Upper lobe of left lung (tissue), 6 donors: ENCODE results near the gene SLC9A5. TPM values are rescaled to one million over a fixed set of nuclear protein-coding genes. Genes with fewer than 3 reads are reported as not detected.
A peak's percentile ranks its signal among the peaks of the same experiment; 100 is the strongest.

ENCODE experiments used
- ATAC-seq, 2 donors: fragments of 200-7000 bp; cut with Tn5 transposase; one replicate each; pipeline ENCODE4 v1.9.1; 2022; ENCODE audit warnings: mild to moderate bottlenecking in 2 of 2, moderate library complexity in 2 of 2; ENCODE audit not compliant: low FRiP score in 2 of 2
- DNase-seq, 2 donors: peaks; one replicate each; pipeline ENCODE4 v3.0.0-alpha.2; 2019 to 2020
- H3K27ac ChIP-seq, 4 donors: fragments of 200-600 bp; sonication (generic); one replicate each; pipeline ENCODE4 v1.5.1; 2016 to 2019
- H3K27me3 ChIP-seq, 4 donors: fragments of 200-600 bp; sonication (generic); one replicate each; pipeline ENCODE4 v1.5.1; 2017 to 2019
- H3K36me3 ChIP-seq, 4 donors: fragments of 200-600 bp; sonication (generic); one replicate each; pipeline ENCODE4 v1.5.1; 2016 to 2019
- H3K4me1 ChIP-seq, 4 donors: fragments of 200-600 bp; sonication (generic); one replicate each; pipeline ENCODE4 v1.5.1; 2018 to 2019
- H3K4me3 ChIP-seq, 4 donors: fragments of 200-600 bp; sonication (generic); one replicate each; pipeline ENCODE4 v1.5.1; 2017 to 2019; ENCODE audit warnings: mild to moderate bottlenecking in 2 of 4, moderate library complexity in 1 of 4
- H3K9me3 ChIP-seq, 4 donors: fragments of 200-600 bp; sonication (generic); one replicate each; pipeline ENCODE4 v1.5.1; 2018 to 2019
- EP300 ChIP-seq, 4 donors: sonication (generic); formaldehyde crosslinking; IDR thresholded peaks; one replicate each; pipeline ENCODE4 v1.5.1; 2017; ENCODE audit warnings: antibody characterized with exemption in 4 of 4, control low read depth in 2 of 4
- POLR2A ChIP-seq, 4 donors: fragments of 450-650 bp; IDR thresholded peaks; one replicate each; pipeline ENCODE4 v1.5.1; 2016 to 2017; ENCODE audit warnings: antibody characterized with exemption in 4 of 4, mild to moderate bottlenecking in 2 of 4
- POLR2AphosphoS5 ChIP-seq, 2 donors: sonication (generic); formaldehyde crosslinking; IDR thresholded peaks; one replicate each; pipeline ENCODE4 v1.5.1; 2017; ENCODE audit warnings: antibody characterized with exemption in 2 of 2
- WGBS, 2 donors: methylation state at CpG; one replicate each; pipeline ENCODE4 v1.1.5; 2017 to 2018; 5-methylcytosine and 5-hydroxymethylcytosine counted together
- total RNA-seq, 6 donors: library from RNA; depleted of rRNA in 4 of 6; stranded (reverse); fragments of >200 nt in 4 of 6; gene quantifications; one replicate each; pipeline versions ENCODE4 v1.1.0 to v1.2.1, GENCODE V29; 2016 to 2021
- TF ChIP-seq, protein P1 (sequence below), 6 experiments: fragments of 450-650 bp in 4 of 6; fragments of 200-600 bp in 2 of 6; sonication (generic) in 2 of 6; IDR thresholded peaks; one replicate each; pipeline ENCODE4 v1.5.1; 2016 to 2019; ENCODE audit warnings: antibody characterized with exemption in 6 of 6
- donor health status: DM: no; HTN: no; CAD: no; lungs with moderate emphysema.
- donor health status: DM: no; HTN: yes; CAD: no; lungs with severe emphysema.

Gene SLC9A5
- total RNA-seq, 6 donors from 2014 or later: 0.76 to 28.3 (median 4.1) TPM

DNA sequence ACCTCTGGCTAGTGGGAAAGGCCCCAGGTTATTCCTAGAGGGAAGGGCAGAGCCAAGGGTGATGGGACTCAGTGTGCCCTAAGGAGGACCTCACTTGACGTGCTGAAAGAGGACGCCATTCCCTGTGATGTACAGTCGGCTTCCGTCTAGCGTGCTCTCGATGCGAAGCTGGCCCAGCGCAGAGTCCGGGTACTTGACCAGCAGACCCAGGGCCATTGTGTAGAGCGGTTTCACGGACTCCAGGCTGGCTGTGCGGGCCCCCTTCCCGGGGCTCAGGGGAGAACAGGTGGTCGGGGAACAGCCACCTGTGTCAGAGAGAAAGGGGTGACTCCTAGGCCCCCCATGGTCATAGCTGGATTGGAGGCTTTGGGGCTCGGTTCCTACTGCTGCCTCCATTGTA, 50.5 kb downstream of the SLC9A5 start:
- TF ChIP-seq EP300 (IDR thresholded peaks at IDR 0.05): no peak
- TF ChIP-seq, protein P1, sequence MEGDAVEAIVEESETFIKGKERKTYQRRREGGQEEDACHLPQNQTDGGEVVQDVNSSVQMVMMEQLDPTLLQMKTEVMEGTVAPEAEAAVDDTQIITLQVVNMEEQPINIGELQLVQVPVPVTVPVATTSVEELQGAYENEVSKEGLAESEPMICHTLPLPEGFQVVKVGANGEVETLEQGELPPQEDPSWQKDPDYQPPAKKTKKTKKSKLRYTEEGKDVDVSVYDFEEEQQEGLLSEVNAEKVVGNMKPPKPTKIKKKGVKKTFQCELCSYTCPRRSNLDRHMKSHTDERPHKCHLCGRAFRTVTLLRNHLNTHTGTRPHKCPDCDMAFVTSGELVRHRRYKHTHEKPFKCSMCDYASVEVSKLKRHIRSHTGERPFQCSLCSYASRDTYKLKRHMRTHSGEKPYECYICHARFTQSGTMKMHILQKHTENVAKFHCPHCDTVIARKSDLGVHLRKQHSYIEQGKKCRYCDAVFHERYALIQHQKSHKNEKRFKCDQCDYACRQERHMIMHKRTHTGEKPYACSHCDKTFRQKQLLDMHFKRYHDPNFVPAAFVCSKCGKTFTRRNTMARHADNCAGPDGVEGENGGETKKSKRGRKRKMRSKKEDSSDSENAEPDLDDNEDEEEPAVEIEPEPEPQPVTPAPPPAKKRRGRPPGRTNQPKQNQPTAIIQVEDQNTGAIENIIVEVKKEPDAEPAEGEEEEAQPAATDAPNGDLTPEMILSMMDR (IDR thresholded peaks at IDR 0.05): no peak
- TF ChIP-seq POLR2A (IDR thresholded peaks at IDR 0.05): no peak
- TF ChIP-seq POLR2AphosphoS5 (IDR thresholded peaks at IDR 0.05): no peak
- Histone ChIP-seq H3K27ac (no peak overlapping the region), H3K36me3 (no peaks in the 10 kb centered on the region), H3K4me1 (peaks cover 0 to 10% (median 5%) of the 10 kb centered on the region in 4 donors), H3K27me3 (no peaks in the 10 kb centered on the region), H3K4me3 (no peak overlapping the region), H3K9me3 (no peaks in the 10 kb centered on the region)
- no peak for ATAC-seq
- peak in 1 of 2 donors; percentile 49 for DNase-seq
- 96 to 97% methylated on average over 14 to 15 of the region's 15 CpGs for WGBS, 2 donors

DNA sequence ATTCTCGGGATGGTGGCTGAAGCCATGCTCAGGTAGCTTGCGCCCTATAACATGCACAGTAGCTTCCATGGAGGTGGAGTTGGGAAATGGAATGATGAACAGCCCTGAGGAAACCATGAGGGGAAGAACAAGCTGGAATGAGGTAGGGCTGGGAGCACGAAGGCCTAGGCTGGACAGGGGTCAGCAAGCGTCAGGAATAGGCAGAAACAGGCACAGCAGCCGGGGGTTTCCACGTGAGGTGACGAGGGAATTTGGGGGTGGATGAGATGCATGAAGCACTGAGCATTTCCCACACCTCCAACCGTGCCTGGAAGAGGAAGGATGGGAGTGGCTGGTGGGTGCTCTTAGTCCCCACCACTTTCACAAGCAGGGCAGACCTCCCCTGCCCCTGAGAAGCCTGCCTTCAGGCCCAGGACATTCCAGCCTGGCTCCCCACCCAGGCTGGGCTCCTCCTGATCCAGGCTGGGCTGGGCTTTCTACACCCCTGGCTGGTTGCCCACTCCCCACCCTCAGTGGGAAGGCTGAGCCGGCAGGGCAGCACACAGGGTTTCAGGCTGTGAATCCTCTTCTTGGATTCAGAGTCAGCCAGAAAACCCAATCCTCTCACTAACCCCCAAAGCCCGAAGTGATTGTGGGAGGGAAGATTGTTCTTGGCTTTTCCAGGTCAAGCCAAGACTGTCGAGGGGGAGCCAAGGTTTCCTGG, 52.5 kb downstream of the SLC9A5 start:
- H3K4me3 ChIP-seq: no peak overlapping the region
- H3K9me3 ChIP-seq: no peaks in the 10 kb centered on the region
- TF ChIP-seq POLR2AphosphoS5 (IDR thresholded peaks at IDR 0.05) (no peak), EP300 (IDR thresholded peaks at IDR 0.05) (no peak), POLR2A (IDR thresholded peaks at IDR 0.05) (no peak)
- TF ChIP-seq, protein P1 (IDR thresholded peaks at IDR 0.05): no peak
- no peaks in the 10 kb centered on the region for H3K27me3 ChIP-seq
- H3K27ac ChIP-seq: no peak overlapping the region
- peak in 1 of 2 donors; percentile 91 for ATAC-seq
- peak in 1 of 2 donors; percentile 47 for DNase-seq
- 74 to 79% methylated on average over 10 to 11 of the region's 11 CpGs for WGBS, 2 donors
- H3K4me1 ChIP-seq: peaks cover 0 to 10% (median 5%) of the 10 kb centered on the region in 4 donors
- H3K36me3 ChIP-seq: no peaks in the 10 kb centered on the region

DNA sequence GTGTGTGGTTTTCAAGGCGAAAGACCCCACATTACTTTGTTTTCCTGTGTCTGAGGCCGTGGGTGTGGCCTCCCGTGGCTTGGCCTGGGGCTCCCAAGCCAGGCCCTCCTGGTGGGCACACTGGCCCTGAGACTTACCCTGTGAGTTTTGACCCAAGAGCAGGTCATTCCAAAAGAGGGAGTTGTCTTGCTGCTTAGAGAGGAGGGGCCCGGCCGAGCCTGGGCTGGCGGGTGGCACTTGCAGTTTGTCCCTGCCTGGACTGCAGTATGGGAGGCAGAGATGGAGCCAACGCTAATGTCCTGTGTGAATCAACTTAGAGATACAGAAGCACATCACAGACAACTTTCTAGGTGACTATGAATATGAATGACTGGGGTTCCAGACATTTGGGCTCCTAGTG, 53.3 kb downstream of the SLC9A5 start:
- no peak for DNase-seq
- ATAC-seq: peak in 1 of 2 donors; percentile 9
- no peak for TF ChIP-seq POLR2AphosphoS5 (IDR thresholded peaks at IDR 0.05)
- no peak for TF ChIP-seq POLR2A (IDR thresholded peaks at IDR 0.05)
- TF ChIP-seq, protein P1 (IDR thresholded peaks at IDR 0.05): no peak
- TF ChIP-seq EP300 (IDR thresholded peaks at IDR 0.05): no peak

DNA sequence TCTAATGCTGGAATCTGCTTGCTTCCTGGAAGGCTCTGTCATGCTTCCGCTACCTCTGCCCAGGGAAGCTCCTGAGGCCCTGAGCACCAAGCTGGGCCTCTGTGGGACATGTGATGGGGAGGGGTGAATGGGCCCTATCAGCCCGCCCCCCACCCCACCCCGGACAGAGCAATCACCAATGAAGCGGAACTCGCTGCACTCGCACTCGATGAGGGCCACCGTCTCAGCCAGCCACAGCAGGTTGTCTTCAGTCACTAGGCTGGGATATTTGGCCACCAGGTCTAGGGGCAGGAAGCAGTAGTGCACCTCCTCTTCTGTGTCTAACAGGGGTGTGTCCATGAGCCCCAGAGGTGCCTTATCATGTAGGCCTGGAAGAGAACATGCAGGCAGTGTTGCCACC, 54.2 kb downstream of the SLC9A5 start:
- Histone ChIP-seq H3K4me3 (no peak overlapping the region), H3K9me3 (no peaks in the 10 kb centered on the region), H3K27ac (no peak overlapping the region), H3K4me1 (peaks cover 0 to 10% (median 5%) of the 10 kb centered on the region in 4 donors), H3K27me3 (no peaks in the 10 kb centered on the region), H3K36me3 (no peaks in the 10 kb centered on the region)
- no peak for ATAC-seq
- no peak for TF ChIP-seq POLR2AphosphoS5 (IDR thresholded peaks at IDR 0.05)
- TF ChIP-seq, protein P1 (IDR thresholded peaks at IDR 0.05): no peak
- no peak for TF ChIP-seq POLR2A (IDR thresholded peaks at IDR 0.05)
- TF ChIP-seq EP300 (IDR thresholded peaks at IDR 0.05): no peak
- DNase-seq: no peak
- 90 to 100% methylated on average over 2 to 8 of the region's 8 CpGs for WGBS, 2 donors

More for the DNA sequence above, 53.3 kb downstream of the SLC9A5 start:
- Histone ChIP-seq H3K36me3 (no peaks in the 10 kb centered on the region), H3K4me3 (no peak overlapping the region), H3K4me1 (peaks cover 0 to 10% (median 5%) of the 10 kb centered on the region in 4 donors), H3K9me3 (no peaks in the 10 kb centered on the region), H3K27me3 (no peaks in the 10 kb centered on the region), H3K27ac (no peak overlapping the region)
- 71 to 72% methylated on average over 6 to 7 of the region's 7 CpGs for WGBS, 2 donors

DNA sequence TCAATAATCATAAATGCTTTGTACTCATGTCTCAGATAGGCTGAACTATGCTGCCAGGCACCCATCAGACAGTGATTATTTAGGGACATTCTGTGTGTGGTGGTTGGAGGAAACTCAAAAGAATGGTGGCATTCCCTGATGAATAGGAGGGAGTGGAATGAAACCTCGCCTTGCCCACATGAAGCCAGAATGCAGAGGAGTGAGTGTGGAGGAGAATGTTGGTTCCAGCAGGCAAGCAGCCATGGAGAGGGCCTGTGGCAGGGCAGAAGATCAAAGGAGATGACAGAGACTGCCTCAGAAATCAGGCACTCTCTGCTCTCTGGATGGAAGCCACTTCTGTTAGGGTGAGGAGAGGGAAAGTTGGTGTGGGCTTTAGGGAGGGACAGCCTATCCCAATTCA, 55.2 kb downstream of the SLC9A5 start:
- H3K27me3 ChIP-seq: no peaks in the 10 kb centered on the region
- no peak overlapping the region for H3K4me3 ChIP-seq
- no peaks in the 10 kb centered on the region for H3K9me3 ChIP-seq
- no peaks in the 10 kb centered on the region for H3K36me3 ChIP-seq
- no peak for DNase-seq
- H3K4me1 ChIP-seq: peaks cover 0 to 10% (median 5%) of the 10 kb centered on the region in 4 donors
- TF ChIP-seq, protein P1 (IDR thresholded peaks at IDR 0.05): no peak
- no peak for ATAC-seq
- WGBS, 2 donors: 87 to 100% methylated on average over 1 of the region's 1 CpG
- no peak overlapping the region for H3K27ac ChIP-seq
